ENCODE measurements around the gene ZNF101. TPM values are rescaled to one million over a fixed set of nuclear protein-coding genes. Genes with fewer than 3 reads are reported as not detected.
A peak's percentile ranks its signal among the peaks of the same experiment; 100 is the strongest.

ZNF101 gene
- total RNA-seq, 1 experiment from 2014 or later: 19.5 TPM

GRCh38 chr19:19649580-19649995, 19.1 kb upstream of the ZNF101 start:
- Histone ChIP-seq H3K36me3 (peaks cover 53% of the 10 kb centered on the region), H3K4me3 (no peak overlapping the region), H3K27ac (no peak overlapping the region), H3K4me1 (peaks cover 6% of the 10 kb centered on the region), H3K9me3 (replicated peaks) (no peaks in the 10 kb centered on the region), H3K27me3 (no peaks in the 10 kb centered on the region)
- no peak for DNase-seq

GRCh38 chr19:19650331-19650730, 18.3 kb upstream of the ZNF101 start:
- peaks cover 6% of the 10 kb centered on the region for H3K4me1 ChIP-seq
- peak; percentile 26 to 52 for DNase-seq
- H3K36me3 ChIP-seq: peaks cover 60% of the 10 kb centered on the region

GRCh38 chr19:19651076-19651475, 17.6 kb upstream of the ZNF101 start:
- peaks cover 68% of the 10 kb centered on the region for H3K36me3 ChIP-seq
- no peaks in the 10 kb centered on the region for H3K27me3 ChIP-seq
- no peak overlapping the region for H3K4me3 ChIP-seq
- H3K27ac ChIP-seq: no peak overlapping the region
- peaks cover 6% of the 10 kb centered on the region for H3K4me1 ChIP-seq
- no peak for DNase-seq
- no peaks in the 10 kb centered on the region for H3K9me3 ChIP-seq (replicated peaks)

More at GRCh38 chr19:19650331-19650730, 18.3 kb upstream of the ZNF101 start:
- no peaks in the 10 kb centered on the region for H3K27me3 ChIP-seq
- H3K9me3 ChIP-seq (replicated peaks): no peaks in the 10 kb centered on the region
- no peak overlapping the region for H3K27ac ChIP-seq
- no peak overlapping the region for H3K4me3 ChIP-seq

- no peak for DNase-seq
Observed at GRCh38 chr19:19652482-19653295, 15.9 kb upstream of the ZNF101 start.

GRCh38 chr19:19653597-19654147, 15.0 kb upstream of the ZNF101 start:
- H3K27me3 ChIP-seq: no peaks in the 10 kb centered on the region
- no peak overlapping the region for H3K27ac ChIP-seq
- no peak for DNase-seq
- no peak overlapping the region for H3K4me3 ChIP-seq
- no peaks in the 10 kb centered on the region for H3K9me3 ChIP-seq (replicated peaks)
- peaks cover 6% of the 10 kb centered on the region for H3K4me1 ChIP-seq
- peaks cover 77% of the 10 kb centered on the region for H3K36me3 ChIP-seq

More at GRCh38 chr19:19652482-19653295, 15.9 kb upstream of the ZNF101 start:
- Histone ChIP-seq H3K36me3 (peaks cover 76% of the 10 kb centered on the region), H3K27ac (no peak overlapping the region), H3K4me3 (no peak overlapping the region), H3K4me1 (peaks cover 6% of the 10 kb centered on the region), H3K9me3 (replicated peaks) (no peaks in the 10 kb centered on the region), H3K27me3 (no peaks in the 10 kb centered on the region)

- Histone ChIP-seq H3K27ac (no peak overlapping the region), H3K27me3 (no peaks in the 10 kb centered on the region), H3K36me3 (peaks cover 82% of the 10 kb centered on the region), H3K9me3 (replicated peaks) (no peaks in the 10 kb centered on the region), H3K4me1 (peaks cover 6% of the 10 kb centered on the region), H3K4me3 (no peak overlapping the region)
- DNase-seq: no peak
Observed at GRCh38 chr19:19654441-19654840, 14.2 kb upstream of the ZNF101 start.

GRCh38 chr19:19655051-19655594, 13.5 kb upstream of the ZNF101 start:
- H3K4me1 ChIP-seq: peaks cover 6% of the 10 kb centered on the region
- no peak overlapping the region for H3K27ac ChIP-seq
- H3K27me3 ChIP-seq: no peaks in the 10 kb centered on the region
- no peak for DNase-seq
- no peak overlapping the region for H3K4me3 ChIP-seq
- H3K9me3 ChIP-seq (replicated peaks): no peaks in the 10 kb centered on the region
- peaks cover 84% of the 10 kb centered on the region for H3K36me3 ChIP-seq

- Histone ChIP-seq H3K4me1 (peaks cover under 1% of the 10 kb centered on the region), H3K27ac (no peak overlapping the region), H3K36me3 (peaks cover 80% of the 10 kb centered on the region), H3K9me3 (replicated peaks) (no peaks in the 10 kb centered on the region), H3K4me3 (no peak overlapping the region), H3K27me3 (no peaks in the 10 kb centered on the region)
- DNase-seq: no peak
Observed at GRCh38 chr19:19655641-19656343, 12.8 kb upstream of the ZNF101 start.

GRCh38 chr19:19656451-19657396, 11.9 kb upstream of the ZNF101 start:
- no peak for DNase-seq
- Histone ChIP-seq H3K27me3 (no peaks in the 10 kb centered on the region), H3K9me3 (replicated peaks) (no peaks in the 10 kb centered on the region), H3K36me3 (peaks cover 70% of the 10 kb centered on the region), H3K4me1 (no peaks in the 10 kb centered on the region), H3K4me3 (no peak overlapping the region), H3K27ac (no peak overlapping the region)

GRCh38 chr19:19657397-19657783, 11.2 kb upstream of the ZNF101 start:
- Histone ChIP-seq H3K4me1 (peaks cover 3% of the 10 kb centered on the region; the same call in 1 of the 2 replicates), H3K9me3 (replicated peaks) (no peaks in the 10 kb centered on the region), H3K4me3 (no peak overlapping the region), H3K27me3 (no peaks in the 10 kb centered on the region), H3K27ac (no peak overlapping the region), H3K36me3 (peaks cover 65% of the 10 kb centered on the region)
- DNase-seq: no peak

GRCh38 chr19:19659646-19660245, 8.9 kb upstream of the ZNF101 start:
- peaks cover 52% of the 10 kb centered on the region for H3K36me3 ChIP-seq
- DNase-seq: no peak
- H3K4me1 ChIP-seq: peaks cover 3% of the 10 kb centered on the region; the same call in 1 of the 2 replicates
- no peak overlapping the region for H3K27ac ChIP-seq
- H3K27me3 ChIP-seq: no peaks in the 10 kb centered on the region
- no peaks in the 10 kb centered on the region for H3K9me3 ChIP-seq (replicated peaks)
- no peak overlapping the region for H3K4me3 ChIP-seq

GRCh38 chr19:19661141-19661674, 7.4 kb upstream of the ZNF101 start:
- no peak for DNase-seq
- Histone ChIP-seq H3K27me3 (no peaks in the 10 kb centered on the region), H3K9me3 (replicated peaks) (no peaks in the 10 kb centered on the region), H3K4me1 (peaks cover 3% of the 10 kb centered on the region; the same call in 1 of the 2 replicates), H3K4me3 (peak overlapping the region; percentile 79; the same call in 1 of the 2 replicates), H3K27ac (peak overlapping the region; percentile 36), H3K36me3 (peaks cover 37% of the 10 kb centered on the region)

GRCh38 chr19:19661675-19662251, 6.9 kb upstream of the ZNF101 start:
- Histone ChIP-seq H3K27ac (peak overlapping the region; percentile 61), H3K36me3 (peaks cover 31% of the 10 kb centered on the region), H3K27me3 (no peaks in the 10 kb centered on the region), H3K9me3 (replicated peaks) (no peaks in the 10 kb centered on the region), H3K4me1 (peaks cover 3% of the 10 kb centered on the region; the same call in 1 of the 2 replicates), H3K4me3 (peak overlapping the region; percentile 79; the same call in 1 of the 2 replicates)
- peak; percentile 43 to 67 for DNase-seq
